ENCODE measurements around the gene SLC22A12.

DNA sequence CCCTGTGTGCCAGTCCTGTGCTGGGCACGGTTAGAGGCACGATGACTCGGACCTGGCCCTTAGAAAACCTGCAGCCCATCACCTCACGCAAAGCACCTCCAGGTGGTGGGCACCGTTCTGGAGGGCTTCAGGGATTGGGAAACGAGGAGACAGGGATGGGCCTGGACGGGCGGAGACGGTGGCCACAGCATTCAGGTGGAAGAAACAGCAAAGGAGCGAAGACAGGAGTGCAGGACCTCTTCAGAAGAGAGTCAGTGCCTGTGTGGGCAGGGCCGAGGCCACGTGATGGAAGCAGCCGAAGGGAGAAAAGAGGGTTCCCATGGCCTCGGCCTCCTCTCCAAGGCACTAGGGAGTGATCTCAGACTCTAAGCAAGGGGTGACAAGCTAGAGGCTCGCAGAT is 8.1 kb upstream of the SLC22A12 start:
- TF ChIP-seq, protein P1, sequence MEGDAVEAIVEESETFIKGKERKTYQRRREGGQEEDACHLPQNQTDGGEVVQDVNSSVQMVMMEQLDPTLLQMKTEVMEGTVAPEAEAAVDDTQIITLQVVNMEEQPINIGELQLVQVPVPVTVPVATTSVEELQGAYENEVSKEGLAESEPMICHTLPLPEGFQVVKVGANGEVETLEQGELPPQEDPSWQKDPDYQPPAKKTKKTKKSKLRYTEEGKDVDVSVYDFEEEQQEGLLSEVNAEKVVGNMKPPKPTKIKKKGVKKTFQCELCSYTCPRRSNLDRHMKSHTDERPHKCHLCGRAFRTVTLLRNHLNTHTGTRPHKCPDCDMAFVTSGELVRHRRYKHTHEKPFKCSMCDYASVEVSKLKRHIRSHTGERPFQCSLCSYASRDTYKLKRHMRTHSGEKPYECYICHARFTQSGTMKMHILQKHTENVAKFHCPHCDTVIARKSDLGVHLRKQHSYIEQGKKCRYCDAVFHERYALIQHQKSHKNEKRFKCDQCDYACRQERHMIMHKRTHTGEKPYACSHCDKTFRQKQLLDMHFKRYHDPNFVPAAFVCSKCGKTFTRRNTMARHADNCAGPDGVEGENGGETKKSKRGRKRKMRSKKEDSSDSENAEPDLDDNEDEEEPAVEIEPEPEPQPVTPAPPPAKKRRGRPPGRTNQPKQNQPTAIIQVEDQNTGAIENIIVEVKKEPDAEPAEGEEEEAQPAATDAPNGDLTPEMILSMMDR (IDR thresholded peaks at IDR 0.05; ENCODE audit: extremely low read depth in 1 of 2, insufficient read depth in 1 of 2, low read depth in 1 of 2, low read length in 2 of 2) = no peak
- TF ChIP-seq JUN (IDR thresholded peaks at IDR 0.05; ENCODE audit: borderline replicate concordance, insufficient read depth, insufficient read length, low read depth) (no peak), POLR2A (IDR thresholded peaks at IDR 0.05; ENCODE audit: low read depth, low read length) (no peak), EZH2 (IDR thresholded peaks at IDR 0.05; ENCODE audit: borderline replicate concordance, low read depth, low read length, severe bottlenecking) (no peak), POLR2AphosphoS5 (IDR thresholded peaks at IDR 0.05; ENCODE audit: insufficient read depth, low read depth, low read length) (no peak), FOS (IDR thresholded peaks at IDR 0.05; ENCODE audit: borderline replicate concordance, insufficient read depth, low read length) (no peak), MYC (IDR thresholded peaks at IDR 0.05; ENCODE audit: low read depth, low read length) (no peak)
- TF ChIP-seq, protein P2, sequence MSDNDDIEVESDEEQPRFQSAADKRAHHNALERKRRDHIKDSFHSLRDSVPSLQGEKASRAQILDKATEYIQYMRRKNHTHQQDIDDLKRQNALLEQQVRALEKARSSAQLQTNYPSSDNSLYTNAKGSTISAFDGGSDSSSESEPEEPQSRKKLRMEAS (IDR thresholded peaks at IDR 0.05; ENCODE audit: insufficient read depth, insufficient read length) = no peak
